ENCODE results near the gene G2E3. TPM values are rescaled to one million over a fixed set of nuclear protein-coding genes. Genes with fewer than 3 reads are reported as not detected.

G2E3 gene
- total RNA-seq, 2 donors from 2014 or later, result 6.6 to 8.8 TPM

- H3K36me3 ChIP-seq (replicated peaks in 1 of 2; ENCODE audit: insufficient read depth in 1 of 2, low read depth in 2 of 2), result no peaks in the 10 kb centered on the region
- WGBS, 2 donors, result 65 to 75% methylated on average over 2 of the region's 2 CpGs
- no peak overlapping the region for H3K27ac ChIP-seq
- TF ChIP-seq POLR2A (IDR thresholded peaks at IDR 0.05), result no peak
- TF ChIP-seq, protein P1, sequence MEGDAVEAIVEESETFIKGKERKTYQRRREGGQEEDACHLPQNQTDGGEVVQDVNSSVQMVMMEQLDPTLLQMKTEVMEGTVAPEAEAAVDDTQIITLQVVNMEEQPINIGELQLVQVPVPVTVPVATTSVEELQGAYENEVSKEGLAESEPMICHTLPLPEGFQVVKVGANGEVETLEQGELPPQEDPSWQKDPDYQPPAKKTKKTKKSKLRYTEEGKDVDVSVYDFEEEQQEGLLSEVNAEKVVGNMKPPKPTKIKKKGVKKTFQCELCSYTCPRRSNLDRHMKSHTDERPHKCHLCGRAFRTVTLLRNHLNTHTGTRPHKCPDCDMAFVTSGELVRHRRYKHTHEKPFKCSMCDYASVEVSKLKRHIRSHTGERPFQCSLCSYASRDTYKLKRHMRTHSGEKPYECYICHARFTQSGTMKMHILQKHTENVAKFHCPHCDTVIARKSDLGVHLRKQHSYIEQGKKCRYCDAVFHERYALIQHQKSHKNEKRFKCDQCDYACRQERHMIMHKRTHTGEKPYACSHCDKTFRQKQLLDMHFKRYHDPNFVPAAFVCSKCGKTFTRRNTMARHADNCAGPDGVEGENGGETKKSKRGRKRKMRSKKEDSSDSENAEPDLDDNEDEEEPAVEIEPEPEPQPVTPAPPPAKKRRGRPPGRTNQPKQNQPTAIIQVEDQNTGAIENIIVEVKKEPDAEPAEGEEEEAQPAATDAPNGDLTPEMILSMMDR (IDR thresholded peaks at IDR 0.05), result no peak
- ATAC-seq, result no peak
- no peak overlapping the region for H3K4me3 ChIP-seq
- no peak for DNase-seq
- no peaks in the 10 kb centered on the region for H3K27me3 ChIP-seq
- intact Hi-C loops (cut with DNase I), result no loop called here
- peaks cover 14% of the 10 kb centered on the region for H3K4me1 ChIP-seq
- H3K9me3 ChIP-seq, result no peaks in the 10 kb centered on the region
These were observed 10.4 kb downstream of the G2E3 start for GRCh38 chr14:30569216-30569902.

- H3K27ac ChIP-seq, result no peak overlapping the region
- ATAC-seq, result no peak
- H3K4me3 ChIP-seq, result no peak overlapping the region
- no peak for TF ChIP-seq POLR2A (IDR thresholded peaks at IDR 0.05)
- TF ChIP-seq, protein P1 (IDR thresholded peaks at IDR 0.05), result no peak
- intact Hi-C loops (cut with DNase I), result no loop called here
- peaks cover 14% of the 10 kb centered on the region for H3K4me1 ChIP-seq
- no peak for DNase-seq
- no peaks in the 10 kb centered on the region for H3K27me3 ChIP-seq
- no peaks in the 10 kb centered on the region for H3K9me3 ChIP-seq
- no peaks in the 10 kb centered on the region for H3K36me3 ChIP-seq (replicated peaks in 1 of 2; ENCODE audit: insufficient read depth in 1 of 2, low read depth in 2 of 2)
- WGBS, 2 donors, result 45 to 61% methylated on average over 1 of the region's 1 CpG
These were observed 10.9 kb downstream of the G2E3 start for GRCh38 chr14:30569903-30570226.

DNA sequence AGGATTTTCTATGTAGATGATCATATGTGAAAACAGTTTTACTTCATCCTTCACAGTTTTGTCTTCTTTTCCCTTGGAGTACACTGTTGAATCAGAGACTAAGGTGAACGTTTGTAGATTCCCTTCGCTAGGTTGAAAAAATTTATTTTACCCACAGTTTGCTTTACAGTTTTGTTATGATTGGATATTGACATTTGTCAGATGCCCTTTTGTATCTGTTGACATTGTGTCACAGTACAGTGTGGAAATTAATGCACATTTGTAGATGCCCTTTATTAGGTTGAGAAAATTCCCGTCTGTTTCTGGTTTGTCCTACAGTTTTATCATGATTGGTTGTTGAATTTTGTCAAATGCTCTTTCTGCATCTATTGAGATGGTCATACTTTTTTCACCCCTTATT is 13.3 kb downstream of the G2E3 start:
- no peaks in the 10 kb centered on the region for H3K27me3 ChIP-seq
- no peak for TF ChIP-seq POLR2A (IDR thresholded peaks at IDR 0.05)
- TF ChIP-seq, protein P1 (IDR thresholded peaks at IDR 0.05), result no peak
- H3K4me1 ChIP-seq, result peaks cover 14% of the 10 kb centered on the region
- ATAC-seq (no peak), DNase-seq (no peak)
- intact Hi-C loops (cut with DNase I), result no loop called here
- no peak overlapping the region for H3K27ac ChIP-seq
- H3K9me3 ChIP-seq, result no peaks in the 10 kb centered on the region
- no peaks in the 10 kb centered on the region for H3K36me3 ChIP-seq (replicated peaks in 1 of 2; ENCODE audit: insufficient read depth in 1 of 2, low read depth in 2 of 2)
- no peak overlapping the region for H3K4me3 ChIP-seq
- WGBS, 2 donors, result 43 to 44% methylated on average over 3 of the region's 3 CpGs

- intact Hi-C loops (cut with DNase I), result no loop called here
- no peaks in the 10 kb centered on the region for H3K36me3 ChIP-seq (replicated peaks in 1 of 2; ENCODE audit: insufficient read depth in 1 of 2, low read depth in 2 of 2)
- ATAC-seq, result no peak
- peaks cover 14% of the 10 kb centered on the region for H3K4me1 ChIP-seq
- DNase-seq, result no peak
- no peak overlapping the region for H3K4me3 ChIP-seq
- TF ChIP-seq, protein P1 (IDR thresholded peaks at IDR 0.05), result no peak
- no peak for TF ChIP-seq POLR2A (IDR thresholded peaks at IDR 0.05)
- H3K9me3 ChIP-seq, result no peaks in the 10 kb centered on the region
- H3K27me3 ChIP-seq, result no peaks in the 10 kb centered on the region
- peak overlapping the region in 1 of 4 donors; percentile 16 for H3K27ac ChIP-seq
- WGBS, 2 donors, result 45 to 53% methylated on average over 1 of the region's 1 CpG
These were observed 13.8 kb downstream of the G2E3 start for GRCh38 chr14:30572771-30573170.

- no peak for TF ChIP-seq POLR2A (IDR thresholded peaks at IDR 0.05)
- TF ChIP-seq, protein P1 (IDR thresholded peaks at IDR 0.05), result no peak
- 22 to 36% methylated on average over 5 of the region's 5 CpGs for WGBS, 2 donors
- Histone ChIP-seq H3K27me3 (no peaks in the 10 kb centered on the region), H3K36me3 (replicated peaks in 1 of 2; ENCODE audit: insufficient read depth in 1 of 2, low read depth in 2 of 2) (no peaks in the 10 kb centered on the region), H3K4me1 (peaks cover 14% of the 10 kb centered on the region), H3K9me3 (no peaks in the 10 kb centered on the region), H3K27ac (peak overlapping the region in 1 of 4 donors; percentile 16), H3K4me3 (no peak overlapping the region)
- intact Hi-C loops (cut with DNase I), result no loop called here
- DNase-seq, result no peak
- peak; percentile 64 for ATAC-seq
These were observed 14.4 kb downstream of the G2E3 start for GRCh38 chr14:30573226-30573814.

Data from body of pancreas (tissue), 4 donors.